ENCODE data around the gene C1orf210.

The C1orf210 gene

DNA sequence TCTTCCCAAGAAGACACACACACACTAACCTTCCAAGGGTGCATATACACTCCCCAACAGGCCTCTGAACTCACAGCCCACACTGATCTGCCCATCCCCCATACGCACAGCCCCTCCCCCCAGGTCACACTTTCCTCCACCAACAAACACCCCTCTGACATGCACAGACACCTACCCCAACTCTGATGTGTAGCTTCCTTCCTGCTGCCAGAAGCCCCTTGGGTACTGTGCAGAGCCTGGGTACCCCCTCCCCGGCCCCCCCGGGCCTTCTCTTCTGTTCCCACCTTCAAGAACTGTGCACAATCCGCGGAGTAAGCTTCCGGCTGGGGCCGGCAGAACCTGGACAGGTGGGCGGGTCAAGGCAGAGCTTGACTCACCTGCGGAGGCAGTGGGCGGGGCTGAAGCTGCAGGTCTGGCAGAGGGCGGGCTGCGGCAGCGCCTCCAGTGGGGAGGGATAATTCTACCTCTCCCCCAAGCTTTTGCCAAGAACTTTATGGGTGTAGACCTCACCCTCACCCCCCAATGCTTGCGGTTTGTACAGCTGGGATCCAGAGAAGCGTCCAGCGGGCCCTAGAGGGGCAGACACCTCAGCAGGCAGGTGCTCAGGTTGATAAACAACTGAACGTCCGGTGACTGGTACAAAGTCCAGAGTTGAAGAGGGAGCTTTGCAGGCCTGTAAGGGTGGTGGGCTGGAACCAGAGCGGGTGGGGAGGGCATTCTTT lies at the start of gene C1orf210:
TSS of gene C1orf210 (minus strand) at position 313 of the 722 bp plus-strand sequence. CDS start 2,311 bp downstream, outside the sequence.
- DNase-seq: peak; percentile 32

DNA sequence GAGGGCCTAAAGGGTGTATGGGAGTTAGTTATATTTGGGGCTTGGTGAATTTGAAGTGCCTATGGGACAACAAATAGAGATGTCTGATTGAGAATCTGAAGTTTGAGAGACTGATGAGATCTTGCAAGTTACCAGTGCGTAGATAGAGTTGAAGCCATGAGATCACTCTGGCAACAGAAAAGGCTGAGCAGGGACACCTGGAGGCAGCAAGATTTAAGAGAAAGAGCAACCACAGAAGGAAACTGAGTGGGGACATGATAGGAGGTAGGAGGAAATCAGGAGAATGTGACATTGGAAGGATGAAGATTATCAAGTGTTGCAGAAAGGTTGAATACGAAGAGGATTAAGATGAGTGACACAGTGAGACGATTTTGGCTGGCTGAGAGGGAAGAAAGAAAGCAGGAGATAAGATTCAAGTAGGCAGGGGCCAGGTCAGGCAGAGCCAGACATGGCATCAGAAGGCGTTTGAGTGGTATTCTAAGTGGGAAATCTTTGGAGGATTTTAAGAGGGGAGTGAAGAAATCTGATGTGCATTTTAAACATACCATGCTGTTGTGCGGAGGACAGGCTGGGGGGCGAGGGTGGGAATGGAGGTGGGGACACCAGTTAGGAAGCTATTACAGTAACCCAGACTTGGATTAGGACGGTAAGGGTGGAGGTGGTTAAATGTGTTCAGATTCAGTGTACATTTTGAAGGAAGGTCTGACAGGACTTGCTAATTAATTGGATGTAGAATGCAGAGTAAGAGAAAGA lies 49.2 kb upstream of the C1orf210 start:
- no peak for DNase-seq

DNA sequence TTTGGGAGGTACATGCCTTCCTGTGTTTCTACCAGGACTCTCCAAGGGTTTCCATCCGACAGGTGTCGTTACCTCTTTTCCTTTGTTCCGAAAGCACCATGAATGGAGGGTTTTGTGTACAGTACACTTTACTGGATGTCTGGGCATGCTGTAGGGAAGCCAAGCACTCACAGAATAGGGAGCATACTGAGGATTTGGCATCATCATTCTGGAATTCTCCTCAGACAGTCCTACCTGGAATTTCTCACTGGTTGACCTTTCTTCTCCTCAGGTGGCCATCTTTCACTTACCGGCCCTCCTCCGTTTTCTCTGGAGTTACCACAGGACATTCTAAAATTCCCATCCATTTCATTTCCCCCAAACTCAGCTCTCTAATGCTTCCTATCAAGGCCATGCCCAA lies 46.3 kb upstream of the C1orf210 start:
- no peak for DNase-seq

DNA sequence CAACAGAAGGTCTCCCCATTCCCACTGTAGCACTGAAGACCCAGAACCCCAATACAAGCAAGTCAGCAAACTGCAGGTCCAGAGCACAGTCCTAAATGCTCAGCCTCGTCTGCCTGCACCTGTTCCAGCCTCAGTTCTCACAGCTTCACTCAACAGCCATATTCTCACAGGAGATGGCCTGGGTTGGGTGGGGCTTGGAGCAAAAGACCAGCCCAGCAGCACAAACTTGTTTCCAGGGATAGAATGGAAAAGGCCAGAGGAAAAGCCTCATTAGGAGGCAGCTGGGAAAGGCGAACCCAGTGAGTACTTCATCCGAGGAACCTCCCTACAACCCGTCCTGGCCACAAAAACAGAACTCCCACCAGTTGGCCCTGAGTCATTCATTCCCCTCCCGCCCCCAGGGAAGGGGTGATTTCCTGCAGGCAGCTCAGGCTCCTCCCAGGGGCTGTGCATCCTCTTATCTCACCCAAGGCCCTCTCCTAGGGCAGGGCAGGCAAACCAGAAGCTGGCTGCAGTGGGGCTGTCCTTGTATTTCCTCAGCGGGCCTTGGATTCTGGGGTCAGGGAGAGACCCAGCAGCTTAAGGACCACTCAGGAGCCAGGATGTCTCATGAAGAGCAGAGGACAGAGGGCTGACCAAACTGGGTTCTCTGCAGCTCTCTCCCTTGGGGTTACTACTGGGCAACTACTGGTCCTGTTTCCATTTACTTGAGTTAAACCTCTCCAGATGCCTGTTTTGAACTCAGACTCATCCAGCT lies 44.8 kb upstream of the C1orf210 start:
- DNase-seq: no peak

DNA sequence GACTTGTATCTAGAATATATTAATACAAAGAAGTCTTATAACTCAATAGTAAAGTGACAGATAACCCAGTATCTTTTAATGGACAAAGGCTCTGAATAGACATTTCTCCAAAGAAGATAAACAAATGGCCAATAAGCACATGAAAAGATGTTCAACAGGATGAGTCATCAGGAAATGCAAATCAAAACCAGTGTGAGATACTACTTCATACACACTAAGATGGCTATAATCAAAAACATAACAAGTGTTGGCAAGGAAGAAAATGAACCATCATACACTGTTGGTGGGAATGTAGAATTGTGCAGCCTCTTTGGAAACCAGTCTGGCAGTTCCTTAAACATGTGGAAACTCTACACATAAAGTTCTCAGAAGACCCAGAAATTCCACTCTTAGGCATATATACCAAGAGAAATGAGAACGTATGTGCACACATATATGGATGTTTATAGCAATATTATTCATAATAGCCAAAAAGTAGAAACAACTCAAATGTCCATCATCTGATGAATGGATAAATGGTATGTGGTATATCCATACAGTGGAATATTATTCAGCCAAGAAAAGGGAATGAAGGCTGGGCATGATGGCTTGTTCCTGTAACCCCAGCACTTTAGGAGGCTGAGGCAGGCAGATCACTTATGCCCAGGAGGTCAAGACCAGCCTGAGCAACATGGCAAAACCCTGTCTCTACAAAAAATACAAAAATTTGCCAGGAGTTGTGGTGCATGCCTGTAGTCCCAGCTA lies 42.3 kb upstream of the C1orf210 start:
- DNase-seq: no peak

DNA sequence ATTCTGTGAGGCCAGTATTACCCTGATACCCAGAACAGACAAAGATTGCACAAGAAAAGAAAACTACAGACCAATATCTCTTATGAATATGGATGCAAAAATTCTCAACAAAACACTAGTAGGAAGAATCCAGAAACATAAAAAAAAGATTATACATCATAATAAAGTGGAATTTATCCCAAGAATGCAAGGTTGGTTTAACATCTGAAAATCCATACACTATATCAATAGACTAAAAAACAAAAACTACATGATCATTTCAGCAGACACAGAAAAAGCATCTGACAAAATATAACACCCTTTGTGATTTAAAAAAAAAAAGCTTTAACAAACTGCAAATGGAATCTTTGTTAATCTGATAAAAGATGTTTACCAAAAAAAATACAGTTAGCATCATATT lies 40.0 kb upstream of the C1orf210 start:
- DNase-seq: no peak

DNA sequence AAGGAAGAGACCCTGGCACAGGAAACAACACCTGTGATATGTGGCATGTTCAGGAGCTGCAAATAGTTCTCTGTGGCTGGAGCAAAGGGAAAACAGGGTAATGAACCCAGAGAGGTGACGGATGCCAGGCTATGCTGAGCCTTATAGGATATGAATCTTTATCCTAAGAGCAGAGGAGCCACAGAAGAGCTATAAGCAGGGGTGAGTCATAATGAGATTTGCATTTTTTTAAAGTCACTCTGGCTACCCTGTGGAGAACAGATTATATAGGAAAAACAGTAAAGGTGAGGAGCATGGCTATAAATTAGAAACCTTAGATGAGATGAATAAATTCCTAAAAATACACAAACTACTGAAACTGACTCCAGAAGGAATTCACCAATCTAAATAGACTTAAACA lies 39.4 kb upstream of the C1orf210 start:
- no peak for DNase-seq

DNA sequence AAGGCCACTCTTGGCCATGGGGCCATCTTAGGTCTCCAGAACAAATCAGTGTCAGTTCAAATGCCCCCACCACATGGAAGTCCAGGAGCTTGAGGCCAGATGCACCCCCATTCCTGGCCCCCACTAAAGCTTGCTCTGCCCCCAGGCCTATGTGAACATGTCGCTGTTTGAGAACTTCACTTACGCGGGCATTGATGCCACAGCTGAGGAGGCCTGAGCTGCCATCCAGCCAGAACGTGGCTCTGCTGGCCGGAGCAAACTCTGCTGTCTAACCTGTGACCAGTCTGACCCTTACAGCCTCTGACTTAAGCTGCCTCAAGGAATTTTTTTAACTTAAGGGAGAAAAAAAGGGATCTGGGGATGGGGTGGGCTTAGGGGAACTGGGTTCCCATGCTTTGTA lies 37.1 kb upstream of the C1orf210 start:
- DNase-seq: no peak

DNA sequence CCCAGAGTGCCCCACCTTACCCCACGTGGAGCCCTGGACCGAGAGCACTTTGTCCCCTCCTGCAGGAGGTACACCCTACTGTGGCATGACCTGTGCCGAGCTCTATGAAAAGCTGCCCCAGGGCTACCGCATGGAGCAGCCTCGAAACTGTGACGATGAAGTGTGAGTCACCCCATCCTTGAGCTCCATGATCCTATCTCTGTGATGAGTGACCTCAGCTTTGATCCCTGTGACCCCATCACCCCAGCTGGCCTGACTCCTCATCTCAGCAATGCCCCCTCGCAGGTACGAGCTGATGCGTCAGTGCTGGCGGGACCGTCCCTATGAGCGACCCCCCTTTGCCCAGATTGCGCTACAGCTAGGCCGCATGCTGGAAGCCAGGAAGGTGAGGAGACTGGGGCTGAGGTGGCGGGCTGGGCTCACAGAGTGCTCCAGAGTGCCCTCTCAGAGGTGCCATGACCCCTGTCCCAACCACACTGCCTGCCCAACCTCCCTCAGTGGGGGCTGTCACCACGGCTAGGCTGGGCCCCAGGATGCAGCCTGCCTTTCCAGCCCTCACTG lies 36.0 kb upstream of the C1orf210 start:
- no peak for DNase-seq

DNA sequence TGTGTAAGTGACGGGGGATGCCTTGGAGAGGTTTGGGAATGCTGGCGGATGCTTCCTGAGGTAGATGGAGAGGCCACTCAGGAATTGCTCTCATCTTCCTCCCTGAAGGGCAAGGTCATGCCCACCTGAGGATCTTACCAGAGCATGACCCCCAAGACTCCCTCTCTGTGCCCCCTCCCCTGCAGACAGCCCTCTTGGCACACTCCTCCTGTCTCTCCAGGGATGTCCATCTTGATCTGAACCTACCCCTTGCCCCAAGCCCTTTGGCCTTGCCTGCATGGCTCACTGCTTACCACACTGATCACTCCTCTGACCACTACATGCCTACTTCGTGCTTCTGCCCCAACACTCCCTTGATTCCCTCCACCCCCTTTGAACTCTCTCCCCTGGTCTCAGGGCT lies 34.4 kb upstream of the C1orf210 start:
- DNase-seq: no peak

DNA sequence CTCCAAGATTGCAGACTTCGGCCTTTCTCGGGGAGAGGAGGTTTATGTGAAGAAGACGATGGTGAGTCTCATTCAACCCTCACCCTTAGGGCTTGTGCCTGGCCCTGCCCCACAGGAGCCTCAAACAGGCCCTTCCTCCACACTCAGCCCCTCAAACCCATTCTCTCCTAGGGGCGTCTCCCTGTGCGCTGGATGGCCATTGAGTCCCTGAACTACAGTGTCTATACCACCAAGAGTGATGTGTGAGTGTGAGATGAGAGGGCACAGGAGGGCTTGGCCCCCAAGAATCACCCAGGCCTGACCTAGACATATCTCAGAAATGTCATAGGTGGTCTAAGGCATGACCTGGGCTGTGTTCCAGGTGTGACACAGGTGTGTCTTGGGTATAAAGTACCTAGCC lies 33.9 kb upstream of the C1orf210 start:
- no peak for DNase-seq

DNA sequence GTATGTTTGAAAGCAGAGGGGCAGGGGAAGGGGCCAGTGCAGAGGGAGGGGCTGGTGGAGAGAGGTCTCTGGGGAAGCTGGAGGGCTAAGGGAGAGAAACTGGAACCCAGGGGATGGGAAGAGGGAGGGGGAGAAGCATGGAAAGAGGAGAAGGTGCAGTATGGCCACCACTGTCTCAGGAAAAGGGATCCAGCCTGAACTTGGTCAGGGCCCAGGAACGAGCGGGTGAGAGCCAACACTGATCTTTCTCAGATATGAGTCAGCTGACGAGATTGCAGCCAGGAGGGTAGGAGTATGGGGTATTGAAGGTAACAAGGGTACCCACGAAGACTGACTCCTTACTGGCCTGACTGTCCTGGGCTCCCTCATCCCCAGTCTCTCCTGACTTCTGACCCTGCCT lies 33.5 kb upstream of the C1orf210 start:
- DNase-seq: no peak

DNA sequence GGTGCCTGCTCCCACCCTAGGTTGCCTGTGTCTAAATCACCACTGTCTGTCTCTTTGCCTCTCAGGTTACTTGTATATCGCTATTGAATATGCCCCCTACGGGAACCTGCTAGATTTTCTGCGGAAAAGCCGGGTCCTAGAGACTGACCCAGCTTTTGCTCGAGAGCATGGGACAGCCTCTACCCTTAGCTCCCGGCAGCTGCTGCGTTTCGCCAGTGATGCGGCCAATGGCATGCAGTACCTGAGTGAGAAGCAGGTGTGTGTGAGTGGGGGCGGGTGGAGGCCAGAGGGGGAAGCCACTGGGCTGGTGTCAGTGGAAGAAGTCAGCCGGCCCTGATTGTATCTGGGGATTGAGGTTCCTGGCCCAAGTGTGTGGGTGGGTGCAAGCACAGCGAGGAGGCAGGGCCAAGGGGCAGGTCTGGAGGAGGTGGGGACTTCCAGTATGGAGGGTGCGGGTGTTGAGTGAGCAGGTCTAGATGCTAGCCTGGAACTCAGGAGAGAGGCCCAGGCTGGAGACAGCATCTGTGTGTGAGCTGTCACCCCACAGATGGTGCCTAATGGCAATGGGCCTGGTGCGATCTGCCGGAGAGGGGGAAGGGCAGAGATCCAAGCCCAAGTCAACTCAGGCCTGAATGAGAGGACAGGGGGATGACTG lies 32.6 kb upstream of the C1orf210 start:
- DNase-seq: no peak

DNA sequence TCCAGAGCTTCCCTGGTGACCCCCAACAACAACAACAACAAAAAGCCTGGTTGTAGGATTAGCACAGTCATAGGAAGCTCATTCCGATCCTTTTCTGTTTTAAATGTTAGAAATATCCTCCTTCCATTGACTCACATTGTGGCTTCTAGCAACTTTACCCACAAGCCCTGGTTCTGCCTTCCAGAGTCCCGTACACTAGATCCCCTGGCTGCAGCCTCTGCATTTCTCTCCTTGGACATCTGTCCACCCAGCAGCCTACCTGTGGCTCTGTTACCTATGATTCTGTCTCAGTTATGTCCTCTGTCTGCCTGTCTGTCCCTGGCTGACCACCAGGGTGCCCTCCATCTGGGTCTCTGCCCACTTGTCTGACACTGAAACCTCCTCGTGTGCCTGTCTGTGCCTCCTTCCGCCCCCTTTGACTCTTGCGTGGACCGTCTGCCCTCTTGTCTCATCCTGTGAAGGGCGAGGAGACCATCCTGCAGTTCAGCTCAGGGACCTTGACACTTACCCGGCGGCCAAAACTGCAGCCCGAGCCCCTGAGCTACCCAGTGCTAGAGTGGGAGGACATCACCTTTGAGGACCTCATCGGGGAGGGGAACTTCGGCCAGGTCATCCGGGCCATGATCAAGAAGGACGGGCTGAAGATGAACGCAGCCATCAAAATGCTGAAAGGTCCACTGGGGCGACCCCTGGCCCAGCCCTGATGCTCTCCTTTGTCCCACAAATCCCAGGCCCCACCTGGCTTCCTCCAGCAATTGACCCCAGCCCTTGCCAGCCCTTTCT lies 31.5 kb upstream of the C1orf210 start:
- DNase-seq: no peak

DNA sequence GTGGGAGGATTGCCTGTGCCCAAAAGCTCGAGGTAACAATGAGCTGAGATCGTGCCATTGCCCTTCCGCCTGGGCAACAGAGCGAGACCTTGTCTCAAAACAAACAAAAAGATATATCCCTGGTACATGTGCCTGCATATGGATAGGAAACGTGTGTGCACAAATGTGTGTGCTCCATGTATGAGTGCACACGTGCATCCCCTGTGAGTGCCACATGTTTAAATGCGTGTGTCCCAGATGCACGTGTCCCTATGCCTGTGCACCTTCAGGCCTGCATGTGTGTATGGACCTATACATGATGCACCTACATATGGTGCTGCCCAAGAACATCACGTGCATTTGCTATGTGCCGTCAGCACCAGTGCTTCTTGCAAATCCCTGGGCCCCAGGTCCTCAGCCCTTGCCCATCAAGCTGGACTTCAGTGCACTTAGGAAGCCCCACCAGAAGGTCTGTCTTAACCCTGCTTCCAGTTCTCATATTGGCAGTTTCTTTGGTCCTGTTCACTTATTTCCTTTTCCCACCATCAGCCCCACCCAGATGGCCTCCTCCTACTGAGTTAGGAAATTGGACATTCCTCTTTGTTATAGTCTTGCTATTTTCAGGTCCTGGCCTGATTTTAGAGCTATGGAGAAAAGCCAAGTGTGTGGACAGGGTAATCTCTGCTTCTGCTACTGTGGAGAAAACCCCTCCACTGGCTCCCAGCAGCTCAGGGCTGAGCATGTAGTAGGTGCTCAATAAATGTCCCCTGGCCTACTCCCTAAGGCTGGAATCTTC lies 30.8 kb upstream of the C1orf210 start:
- DNase-seq: no peak

DNA sequence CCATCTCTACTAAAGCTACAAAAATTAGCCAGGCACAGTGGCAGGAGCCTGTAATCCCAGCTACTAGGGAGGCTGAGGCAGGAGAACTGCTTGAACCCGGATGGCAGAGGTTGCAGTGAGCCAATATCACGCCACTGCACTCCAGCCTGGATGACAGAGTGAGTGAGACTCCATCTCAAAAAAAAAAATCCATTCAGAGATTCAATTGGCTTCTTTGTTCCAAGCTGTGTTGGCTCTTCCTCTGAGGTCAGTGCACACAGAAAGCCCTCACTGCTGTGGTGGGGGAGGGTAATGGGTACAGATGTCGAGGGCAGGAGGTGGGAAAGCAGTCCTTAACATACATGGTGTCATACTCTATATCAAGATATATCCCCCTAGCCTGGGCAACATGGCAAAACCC lies 30.1 kb upstream of the C1orf210 start:
- DNase-seq: no peak

DNA sequence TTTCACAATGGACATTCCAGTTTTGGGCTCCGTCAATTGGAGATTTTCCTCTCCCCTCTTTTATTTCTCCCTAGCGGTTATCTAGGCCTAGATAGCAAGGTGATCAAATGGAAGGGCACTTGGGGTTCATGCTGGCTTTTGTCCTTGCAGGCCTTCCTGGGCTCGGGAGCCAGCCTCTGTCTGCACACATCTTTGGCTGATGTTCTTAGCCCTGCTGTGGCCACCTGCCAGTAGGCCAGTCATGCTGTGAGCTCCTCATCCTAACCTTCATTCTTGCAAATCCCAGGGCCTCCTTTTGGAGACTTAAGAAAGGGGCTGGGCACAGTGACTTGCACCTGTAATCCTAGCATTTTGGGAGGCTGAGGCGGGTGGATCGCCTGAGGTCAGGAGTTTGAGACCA lies 28.9 kb upstream of the C1orf210 start:
- no peak for DNase-seq

DNA sequence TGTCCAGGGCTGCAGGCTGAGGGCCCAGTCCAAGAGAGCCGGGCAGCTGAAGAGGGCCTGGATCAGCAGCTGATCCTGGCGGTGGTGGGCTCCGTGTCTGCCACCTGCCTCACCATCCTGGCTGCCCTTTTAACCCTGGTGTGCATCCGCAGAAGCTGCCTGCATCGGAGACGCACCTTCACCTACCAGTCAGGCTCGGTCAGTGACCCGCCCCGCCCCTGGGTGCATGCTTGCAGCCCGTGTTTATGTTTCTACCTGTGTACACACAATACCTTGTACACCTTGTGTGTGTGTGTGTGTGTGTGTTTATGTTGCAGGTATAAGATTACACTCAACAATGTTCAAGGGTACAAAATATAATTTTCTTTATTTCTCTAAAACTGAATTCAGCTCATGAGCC lies 28.4 kb upstream of the C1orf210 start:
- DNase-seq: no peak

DNA sequence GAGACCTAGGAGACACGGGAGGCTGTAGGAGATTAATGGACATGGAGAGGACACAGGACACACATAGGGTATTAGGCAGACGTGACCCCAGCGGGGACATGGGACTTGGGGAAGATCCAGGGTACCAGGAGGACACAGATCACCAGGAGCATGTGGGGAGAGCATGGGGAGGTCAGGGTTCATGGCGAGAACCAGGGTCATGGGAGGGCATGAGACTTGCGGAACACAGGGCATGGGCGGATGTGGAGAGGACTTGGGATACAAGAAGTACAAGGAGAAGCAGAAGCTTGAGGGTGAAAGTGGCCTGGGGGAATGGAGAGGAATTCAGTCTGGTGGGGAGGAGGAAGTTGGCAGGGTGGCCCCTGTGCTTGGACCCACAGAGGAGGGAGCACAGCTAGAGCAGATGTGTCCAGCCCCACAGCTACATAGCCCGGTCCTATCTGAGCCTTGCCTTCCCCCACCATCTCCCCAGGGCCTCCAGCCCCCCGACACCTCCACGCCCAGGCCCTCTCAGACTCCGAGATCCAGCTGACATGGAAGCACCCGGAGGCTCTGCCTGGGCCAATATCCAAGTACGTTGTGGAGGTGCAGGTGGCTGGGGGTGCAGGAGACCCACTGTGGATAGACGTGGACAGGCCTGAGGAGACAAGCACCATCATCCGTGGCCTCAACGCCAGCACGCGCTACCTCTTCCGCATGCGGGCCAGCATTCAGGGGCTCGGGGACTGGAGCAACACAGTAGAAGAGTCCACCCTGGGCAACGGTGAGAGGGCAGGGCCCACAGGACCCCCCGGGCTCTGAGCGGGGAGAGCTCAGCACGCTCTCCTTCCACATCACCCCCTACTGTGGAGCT lies 27.5 kb upstream of the C1orf210 start:
- no peak for DNase-seq

DNA sequence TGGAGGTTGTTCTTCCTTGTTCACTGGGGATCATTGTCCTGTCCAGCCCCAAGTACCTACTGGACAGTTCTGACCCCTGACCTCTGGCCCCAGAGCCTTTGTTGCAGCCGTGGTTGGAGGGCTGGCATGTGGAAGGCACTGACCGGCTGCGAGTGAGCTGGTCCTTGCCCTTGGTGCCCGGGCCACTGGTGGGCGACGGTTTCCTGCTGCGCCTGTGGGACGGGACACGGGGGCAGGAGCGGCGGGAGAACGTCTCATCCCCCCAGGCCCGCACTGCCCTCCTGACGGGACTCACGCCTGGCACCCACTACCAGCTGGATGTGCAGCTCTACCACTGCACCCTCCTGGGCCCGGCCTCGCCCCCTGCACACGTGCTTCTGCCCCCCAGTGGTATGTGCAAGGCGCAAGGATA lies 26.8 kb upstream of the C1orf210 start:
- no peak for DNase-seq

Data from NCI-H1048 (cell line).